Breast epithelium (tissue), 3 donors: ENCODE data around the gene SRGAP2C.
"Not testable (repeated sequence)": the region's sequence is repeated elsewhere in the genome, so short reads cannot be mapped to it uniquely, and the experiment has no call there.

ENCODE experiments used
- CTCF ChIP-seq, 3 donors: fragments of 450-650 bp; IDR thresholded peaks; one replicate each; pipeline ENCODE4 v1.5.1; 2016 to 2017; ENCODE audit warnings: antibody characterized with exemption in 3 of 3, mild to moderate bottlenecking in 3 of 3, moderate library complexity in 3 of 3
- POLR2A ChIP-seq: fragments of 450-650 bp; IDR thresholded peaks from one replicate; pipeline ENCODE4 v1.6.1; 2016; ENCODE audit warnings: antibody characterized with exemption, mild to moderate bottlenecking, moderate library complexity

- not testable (repeated sequence) for TF ChIP-seq CTCF (IDR thresholded peaks at IDR 0.05); POLR2A
These were observed 73.4 kb downstream of the SRGAP2C start for GRCh38 chr1:121258134-121258533.
